Tibial nerve (tissue), 3 donors: ENCODE measurements around the gene TTC33.
"Not testable (repeated sequence)": the region's sequence is repeated elsewhere in the genome, so short reads cannot be mapped to it uniquely, and the experiment has no call there.

Experiments used
- POLR2A ChIP-seq, 2 donors: fragments of 450-650 bp; IDR thresholded peaks; one replicate each; pipeline ENCODE4 v1.6.1; 2017; ENCODE audit warnings: antibody characterized with exemption in 2 of 2, mild to moderate bottlenecking in 2 of 2, moderate library complexity in 2 of 2
- TF ChIP-seq, protein P1 (sequence below), 5 experiments: fragments of 200-600 bp in 3 of 5; fragments of 450-650 bp in 2 of 5; sonication (generic) in 3 of 5; IDR thresholded peaks; one replicate each; pipeline ENCODE4 v1.5.1; 2016 to 2019; ENCODE audit warnings: antibody characterized with exemption in 5 of 5, mild to moderate bottlenecking in 3 of 5, moderate library complexity in 2 of 5

DNA sequence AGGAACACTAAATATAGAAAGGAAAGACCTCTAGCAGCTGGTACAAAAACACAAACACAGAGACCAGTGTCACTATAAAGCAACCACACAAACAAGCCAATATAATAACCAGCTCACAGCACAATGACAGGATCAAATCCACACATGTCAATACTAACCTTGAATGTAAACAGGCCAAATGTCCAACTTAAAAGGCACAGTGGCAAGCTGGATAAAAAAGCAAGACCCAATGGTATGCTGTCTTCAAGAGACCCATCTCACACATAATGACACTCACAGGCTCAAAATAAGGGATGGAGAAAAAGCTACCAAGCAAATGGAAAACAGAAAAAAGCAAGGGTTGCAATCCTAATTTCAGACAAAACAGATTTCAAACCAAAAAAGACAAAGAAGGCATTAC lies 53.7 kb downstream of the TTC33 start:
- TF ChIP-seq, protein P1, sequence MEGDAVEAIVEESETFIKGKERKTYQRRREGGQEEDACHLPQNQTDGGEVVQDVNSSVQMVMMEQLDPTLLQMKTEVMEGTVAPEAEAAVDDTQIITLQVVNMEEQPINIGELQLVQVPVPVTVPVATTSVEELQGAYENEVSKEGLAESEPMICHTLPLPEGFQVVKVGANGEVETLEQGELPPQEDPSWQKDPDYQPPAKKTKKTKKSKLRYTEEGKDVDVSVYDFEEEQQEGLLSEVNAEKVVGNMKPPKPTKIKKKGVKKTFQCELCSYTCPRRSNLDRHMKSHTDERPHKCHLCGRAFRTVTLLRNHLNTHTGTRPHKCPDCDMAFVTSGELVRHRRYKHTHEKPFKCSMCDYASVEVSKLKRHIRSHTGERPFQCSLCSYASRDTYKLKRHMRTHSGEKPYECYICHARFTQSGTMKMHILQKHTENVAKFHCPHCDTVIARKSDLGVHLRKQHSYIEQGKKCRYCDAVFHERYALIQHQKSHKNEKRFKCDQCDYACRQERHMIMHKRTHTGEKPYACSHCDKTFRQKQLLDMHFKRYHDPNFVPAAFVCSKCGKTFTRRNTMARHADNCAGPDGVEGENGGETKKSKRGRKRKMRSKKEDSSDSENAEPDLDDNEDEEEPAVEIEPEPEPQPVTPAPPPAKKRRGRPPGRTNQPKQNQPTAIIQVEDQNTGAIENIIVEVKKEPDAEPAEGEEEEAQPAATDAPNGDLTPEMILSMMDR (IDR thresholded peaks at IDR 0.05): not testable (repeated sequence)
- not testable (repeated sequence) for TF ChIP-seq POLR2A (IDR thresholded peaks at IDR 0.05)
